SK-N-SH (cell line): Measurements from ENCODE around the gene ARMC10. TPM values are rescaled to one million over a fixed set of nuclear protein-coding genes. Genes with fewer than 3 reads are reported as not detected.

Source experiments
- CTCF ChIA-PET: fragments of 300-600, 350-600 bp; formaldehyde crosslinking; extraction: SDS; loops from one replicate; lab custom pipeline; 2021; lab: Yijun Ruan, JAX
- POLR2A ChIA-PET: fragments of 350-600 bp; sonication (Branson Sonifier 250); formaldehyde crosslinking; extraction: SDS; loops from one replicate; lab custom pipeline; 2020; ENCODE audit warnings: antibody characterized with exemption, inconsistent platforms; lab: Yijun Ruan, JAX
- DNase-seq: peaks from one replicate; pipeline ENCODE4 v3.0.0; 2012
- H2AFZ ChIP-seq: fragments of 200-600 bp; sonication (generic); 2 replicates; pipeline ENCODE4 v1.8.1; 2016; ENCODE audit warnings: antibody characterized with exemption, mild to moderate bottlenecking, low read depth
- H3F3A ChIP-seq: fragments of 200-600 bp; sonication (generic); replicated peaks from 2 replicates; pipeline ENCODE3; 2016; ENCODE audit warnings: antibody characterized with exemption, mild to moderate bottlenecking; ENCODE audit not compliant: insufficient read depth
- H3K27ac ChIP-seq, 2 experiments: fragments of 200-500 bp in 1 of 2; fragments of 200-600 bp in 1 of 2; sonication (Bioruptor generic) in 1 of 2; sonication (generic), shearing (Covaris generic) in 1 of 2; 2 replicates each; pipeline versions ENCODE4 v1.5.1 to v1.6.1; 2014 to 2016; ENCODE audit warnings: low read depth in 2 of 2, inconsistent platforms in 1 of 2, low read length in 1 of 2, mild to moderate bottlenecking in 1 of 2, mixed read lengths in 1 of 2
- H3K27me3 ChIP-seq: fragments of 200-600 bp; sonication (generic), shearing (Covaris generic); 2 replicates; pipeline ENCODE4 v1.6.1; 2016; ENCODE audit warnings: mixed run types; ENCODE audit not compliant: insufficient read depth
- H3K36me3 ChIP-seq, 2 experiments: fragments of 200-500 bp in 1 of 2; fragments of 200-600 bp in 1 of 2; sonication (Bioruptor generic) in 1 of 2; sonication (generic) in 1 of 2; replicated peaks in 1 of 2; 2 replicates each; pipeline versions ENCODE3 to v1.5.1; 2014 to 2016; ENCODE audit warnings: low read length in 1 of 2, mild to moderate bottlenecking in 1 of 2; ENCODE audit not compliant: insufficient read depth in 2 of 2, control insufficient read depth in 1 of 2
- H3K4me1 ChIP-seq, 2 experiments: fragments of 200-500 bp in 1 of 2; fragments of 200-600 bp in 1 of 2; sonication (Bioruptor generic) in 1 of 2; sonication (generic), shearing (Covaris generic) in 1 of 2; 2 replicates each; pipeline versions ENCODE4 v1.5.1 to v1.6.1; 2014 to 2016; ENCODE audit warnings: low read depth in 1 of 2, low read length in 1 of 2, mixed run types in 1 of 2; ENCODE audit not compliant: insufficient read depth in 2 of 2, control insufficient read depth in 1 of 2
- H3K4me2 ChIP-seq: fragments of 200-600 bp; sonication (generic), shearing (Covaris generic); 2 replicates; pipeline ENCODE4 v1.6.1; 2017; ENCODE audit warnings: mixed run types
- H3K4me3 ChIP-seq, 2 experiments: fragments of 200-500 bp in 1 of 2; fragments of 200-600 bp in 1 of 2; sonication (Bioruptor generic) in 1 of 2; sonication (generic), shearing (Covaris generic) in 1 of 2; 2 replicates each; pipeline versions ENCODE4 v1.5.1 to v1.8.1; 2014 to 2016; ENCODE audit warnings: low read depth in 2 of 2, inconsistent platforms in 1 of 2, low read length in 1 of 2, mild to moderate bottlenecking in 1 of 2, mixed read lengths in 1 of 2, moderate library complexity in 1 of 2
- H3K79me2 ChIP-seq: fragments of 200-600 bp; sonication (generic); 2 replicates; pipeline ENCODE4 v1.8.1; 2017; ENCODE audit warnings: mild to moderate bottlenecking; ENCODE audit not compliant: insufficient read depth
- H3K9ac ChIP-seq: fragments of 200-600 bp; sonication (generic); 2 replicates; pipeline ENCODE4 v1.6.1; 2017; ENCODE audit warnings: mixed run types
- H3K9me2 ChIP-seq: fragments of 200-600 bp; sonication (generic); 2 replicates; pipeline ENCODE4 v1.6.1; 2017; ENCODE audit warnings: mixed run types
- H3K9me3 ChIP-seq: fragments of 200-600 bp; sonication (generic); 2 replicates; pipeline ENCODE4 v1.6.1; 2017; ENCODE audit warnings: mixed run types, mild to moderate bottlenecking, moderate library complexity
- H4K20me1 ChIP-seq: fragments of 200-600 bp; sonication (generic); 2 replicates; pipeline ENCODE4 v1.6.1; 2017; ENCODE audit warnings: mild to moderate bottlenecking, mixed run types; ENCODE audit not compliant: insufficient read depth
- ELF1 ChIP-seq: IDR thresholded peaks from 2 replicates; pipeline ENCODE4 v1.4.0; 2012
- EZH2phosphoT487 ChIP-seq: fragments of 200-600 bp; sonication (generic); IDR thresholded peaks from 2 replicates; pipeline ENCODE4 v1.6.1; 2017; ENCODE audit warnings: low read depth, mixed run types, mild to moderate bottlenecking, antibody characterized with exemption, moderate library complexity, borderline replicate concordance
- FOXJ3 ChIP-seq: sonication (generic); formaldehyde crosslinking; IDR thresholded peaks from 2 replicates; pipeline ENCODE4 v1.5.1; 2020; ENCODE audit warnings: mild to moderate bottlenecking, missing genetic modification reagents
- GABPA ChIP-seq: IDR thresholded peaks from 2 replicates; pipeline ENCODE4 v1.4.0; 2012; ENCODE audit warnings: low read depth, mild to moderate bottlenecking
- MXI1 ChIP-seq: IDR thresholded peaks from 2 replicates; pipeline ENCODE4 v1.6.1; 2012; ENCODE audit warnings: mild to moderate bottlenecking, low read depth, low read length, improper control_type of control experiment
- NFIC ChIP-seq: IDR thresholded peaks from 2 replicates; pipeline ENCODE4 v1.4.0; 2012; ENCODE audit warnings: borderline replicate concordance
- POLR2AphosphoS5 ChIP-seq: IDR thresholded peaks from 2 replicates; pipeline ENCODE4 v1.6.1; 2012; ENCODE audit warnings: low read depth, low read length
- RCOR1 ChIP-seq: fragments of 150-350 bp; IDR thresholded peaks from 2 replicates; pipeline ENCODE4 v1.6.1; 2017; ENCODE audit warnings: antibody characterized with exemption, low read length
- REST ChIP-seq: IDR thresholded peaks from 2 replicates; pipeline ENCODE4 v1.6.1; 2012; ENCODE audit warnings: mild to moderate bottlenecking, low read depth, low read length, moderate library complexity
- RFX5 ChIP-seq: IDR thresholded peaks from 2 replicates; pipeline ENCODE4 v1.6.1; 2012; ENCODE audit warnings: mild to moderate bottlenecking, improper control_type of control experiment, low read length
- SIN3A ChIP-seq: IDR thresholded peaks from 2 replicates; pipeline ENCODE4 v1.6.1; 2012; ENCODE audit warnings: low read depth, mild to moderate bottlenecking, low read length, moderate library complexity, borderline replicate concordance
- SMC3 ChIP-seq: IDR thresholded peaks from 2 replicates; pipeline ENCODE4 v1.6.1; 2012; ENCODE audit warnings: low read depth, low read length, improper control_type of control experiment
- TCF12 ChIP-seq: IDR thresholded peaks from 2 replicates; pipeline ENCODE4 v1.4.0; 2012
- ZBTB33 ChIP-seq: IDR thresholded peaks from 2 replicates; pipeline ENCODE4 v1.4.0; 2012; ENCODE audit warnings: low read depth, borderline replicate concordance
- WGBS: methylation state at CpG from one replicate; pipeline ENCODE4 v1.1.6; 2017; ENCODE audit warnings: low lambda C conversion rate; 5-methylcytosine and 5-hydroxymethylcytosine counted together
- polyA plus RNA-seq, 3 experiments: library from polyadenylated mRNA; depleted of rRNA; stranded (reverse); fragments of >200 nt; gene quantifications; 2 replicates each; pipeline ENCODE4 v1.2.3, GENCODE V29; 2012
- TF ChIP-seq, protein P1 (sequence below): IDR thresholded peaks from 2 replicates; pipeline ENCODE4; 2012
- TF ChIP-seq, protein P2 (sequence below): fragments of 150-350 bp; IDR thresholded peaks from 2 replicates; pipeline ENCODE4 v1.6.1; 2016; ENCODE audit warnings: mild to moderate bottlenecking, low read depth, low read length

The ARMC10 gene
- polyA plus RNA-seq, 1 of the 3 experiments (the other 2 are of a cell fraction): 43.4 TPM

DNA sequence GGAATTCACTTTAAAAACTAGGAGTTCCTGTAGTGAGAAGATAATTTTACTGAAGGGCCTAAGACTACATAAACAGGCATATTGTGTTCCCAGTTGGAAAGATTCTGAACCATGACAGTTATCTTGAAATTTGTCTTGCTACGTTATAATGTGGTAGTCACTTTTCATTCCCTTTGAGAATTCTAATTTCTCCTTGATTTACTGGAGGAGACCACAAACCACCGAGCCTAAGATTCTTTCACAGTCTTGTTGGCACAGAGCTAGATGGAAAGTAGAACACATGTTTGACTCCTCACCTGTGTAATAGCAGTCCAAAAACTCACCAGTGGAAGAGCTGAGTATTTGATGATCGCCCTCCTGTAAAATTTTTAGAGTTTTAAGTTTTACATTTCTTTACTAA is 4.9 kb downstream of the ARMC10 start:
- peaks cover 0 to 8% of the 10 kb centered on the region in 2 experiments; a peak in 2 of 4 replicates for H3K4me1 ChIP-seq
- no peaks in the 10 kb centered on the region; the same call in 1 of the 2 replicates for H4K20me1 ChIP-seq
- H3F3A ChIP-seq: peaks cover 7% of the 10 kb centered on the region
- peaks cover 32 to 66% of the 10 kb centered on the region in 2 experiments for H3K36me3 ChIP-seq
- no peak for DNase-seq
- H3K27me3 ChIP-seq: no peaks in the 10 kb centered on the region
- H3K79me2 ChIP-seq: peaks cover 82% of the 10 kb centered on the region
- WGBS: over 99% methylated on average over 3 of the region's 3 CpGs
- no peak overlapping the region for H2AFZ ChIP-seq
- H3K9ac ChIP-seq: no peak overlapping the region
- CTCF ChIA-PET: interaction anchor here (1.2 to 1.9 kb wide), 4 partner anchors 11 to 31 kb away, joined by 3 to 9 read pairs (median 5); no protein-coding TSS in a partner anchor
- H3K9me2 ChIP-seq: no peaks in the 10 kb centered on the region
- TF ChIP-seq, protein P1, sequence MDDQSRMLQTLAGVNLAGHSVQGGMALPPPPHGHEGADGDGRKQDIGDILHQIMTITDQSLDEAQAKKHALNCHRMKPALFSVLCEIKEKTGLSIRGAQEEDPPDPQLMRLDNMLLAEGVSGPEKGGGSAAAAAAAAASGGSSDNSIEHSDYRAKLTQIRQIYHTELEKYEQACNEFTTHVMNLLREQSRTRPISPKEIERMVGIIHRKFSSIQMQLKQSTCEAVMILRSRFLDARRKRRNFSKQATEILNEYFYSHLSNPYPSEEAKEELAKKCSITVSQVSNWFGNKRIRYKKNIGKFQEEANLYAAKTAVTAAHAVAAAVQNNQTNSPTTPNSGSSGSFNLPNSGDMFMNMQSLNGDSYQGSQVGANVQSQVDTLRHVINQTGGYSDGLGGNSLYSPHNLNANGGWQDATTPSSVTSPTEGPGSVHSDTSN: no peak
- TF ChIP-seq ZBTB33: no peak
- TF ChIP-seq SIN3A: no peak
- TF ChIP-seq RCOR1: no peak
- TF ChIP-seq GABPA: no peak
- TF ChIP-seq ELF1: no peak
- TF ChIP-seq TCF12: no peak
- TF ChIP-seq RFX5: no peak
- TF ChIP-seq, protein P2, sequence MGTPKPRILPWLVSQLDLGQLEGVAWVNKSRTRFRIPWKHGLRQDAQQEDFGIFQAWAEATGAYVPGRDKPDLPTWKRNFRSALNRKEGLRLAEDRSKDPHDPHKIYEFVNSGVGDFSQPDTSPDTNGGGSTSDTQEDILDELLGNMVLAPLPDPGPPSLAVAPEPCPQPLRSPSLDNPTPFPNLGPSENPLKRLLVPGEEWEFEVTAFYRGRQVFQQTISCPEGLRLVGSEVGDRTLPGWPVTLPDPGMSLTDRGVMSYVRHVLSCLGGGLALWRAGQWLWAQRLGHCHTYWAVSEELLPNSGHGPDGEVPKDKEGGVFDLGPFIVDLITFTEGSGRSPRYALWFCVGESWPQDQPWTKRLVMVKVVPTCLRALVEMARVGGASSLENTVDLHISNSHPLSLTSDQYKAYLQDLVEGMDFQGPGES: no peak
- no peak for TF ChIP-seq POLR2AphosphoS5
- TF ChIP-seq SMC3: no peak
- no peak for TF ChIP-seq NFIC
- no peak for TF ChIP-seq FOXJ3 (CRISPR knock-in tag)
- TF ChIP-seq EZH2phosphoT487: no peak
- TF ChIP-seq REST: no peak
- TF ChIP-seq MXI1: no peak
- no peak overlapping the region for H3K4me3 ChIP-seq
- H3K27ac ChIP-seq: no peak overlapping the region
- no peak overlapping the region for H3K4me2 ChIP-seq
- H3K9me3 ChIP-seq: no peaks in the 10 kb centered on the region
- POLR2A ChIA-PET: no interaction called here
